PC-9 (cell line): ENCODE data around the gene INPP5J.

Experiments
- CTCF ChIP-seq: fragments of 200-600 bp; sonication (generic); conservative IDR thresholded peaks from 2 replicates; pipeline ENCODE4 v1.6.1; 2017; ENCODE audit warnings: mixed run types, antibody characterized with exemption, mild to moderate bottlenecking, moderate library complexity
- EZH2 ChIP-seq: fragments of 200-600 bp; sonication (generic); IDR thresholded peaks from 2 replicates; pipeline ENCODE4 v1.8.0; 2017; ENCODE audit warnings: antibody characterized with exemption, low read depth

GRCh38 chr22:31120230-31120629 lies 2.5 kb upstream of the INPP5J start:
- no peak for TF ChIP-seq CTCF
- TF ChIP-seq EZH2: no peak
